ENCODE results near the gene PLPPR1.
A peak's percentile ranks its signal among the peaks of the same experiment; 100 is the strongest.

Gene PLPPR1

GRCh38 chr9:101050650-101051049, 22.1 kb downstream of the PLPPR1 start:
- DNase-seq = no peak

GRCh38 chr9:101054657-101055056, 26.1 kb downstream of the PLPPR1 start:
- no peak for DNase-seq

- no peak for DNase-seq
Measured at GRCh38 chr9:101055516-101055915, 27.0 kb downstream of the PLPPR1 start.

- no peak for DNase-seq
Measured at GRCh38 chr9:101062686-101063085, 34.2 kb downstream of the PLPPR1 start.

GRCh38 chr9:101063192-101063591, 34.7 kb downstream of the PLPPR1 start:
- DNase-seq = no peak

GRCh38 chr9:101064206-101064605, 35.7 kb downstream of the PLPPR1 start:
- no peak for DNase-seq

- DNase-seq = no peak
Measured at GRCh38 chr9:101065930-101066329, 37.4 kb downstream of the PLPPR1 start.

- no peak for DNase-seq
Measured at GRCh38 chr9:101068696-101069095, 40.2 kb downstream of the PLPPR1 start.

GRCh38 chr9:101072259-101072658, 43.7 kb downstream of the PLPPR1 start:
- DNase-seq = no peak

GRCh38 chr9:101073122-101073521, 44.6 kb downstream of the PLPPR1 start:
- DNase-seq = no peak

- DNase-seq = no peak
Measured at GRCh38 chr9:101081641-101082040, 53.1 kb downstream of the PLPPR1 start.

GRCh38 chr9:101083448-101084202, 55.1 kb downstream of the PLPPR1 start:
- no peak for DNase-seq

GRCh38 chr9:101087426-101087825, 58.9 kb downstream of the PLPPR1 start:
- no peak for DNase-seq

- no peak for DNase-seq
Measured at GRCh38 chr9:101092922-101093321, 64.4 kb downstream of the PLPPR1 start.

GRCh38 chr9:101093620-101094019, 65.1 kb downstream of the PLPPR1 start:
- DNase-seq = no peak

GRCh38 chr9:101094686-101095085, 66.2 kb downstream of the PLPPR1 start:
- DNase-seq = no peak

GRCh38 chr9:101097210-101097609, 68.7 kb downstream of the PLPPR1 start:
- DNase-seq = no peak

- DNase-seq = no peak
Measured at GRCh38 chr9:101098392-101098791, 69.9 kb downstream of the PLPPR1 start.

- DNase-seq = no peak
Measured at GRCh38 chr9:101114317-101114716, 85.8 kb downstream of the PLPPR1 start.

- DNase-seq = no peak
Measured at GRCh38 chr9:101115102-101115501, 86.6 kb downstream of the PLPPR1 start.

- no peak for DNase-seq
Measured at GRCh38 chr9:101117161-101117560, 88.6 kb downstream of the PLPPR1 start.

GRCh38 chr9:101119206-101119819, 90.8 kb downstream of the PLPPR1 start:
- peak; percentile 39 for DNase-seq

- DNase-seq = no peak
Measured at GRCh38 chr9:101121836-101122399, 93.4 kb downstream of the PLPPR1 start.

- DNase-seq = no peak
Measured at GRCh38 chr9:101126556-101126955, 98.0 kb downstream of the PLPPR1 start.

Data from NCI-H1436 treated with DMSO at 0.1 percent for 48 hours (cell line).